Coronary artery (tissue), 2 donors: ENCODE measurements around the gene TMED4.

ENCODE experiments used
- DNase-seq: peaks from one replicate; pipeline ENCODE4 v3.0.0-alpha.2; 2017; ENCODE audit warnings: low spot score
- H3K27ac ChIP-seq, 2 donors: fragments of 200-600 bp; sonication (generic); one replicate each; pipeline ENCODE4 v1.5.1; 2016 to 2019
- H3K4me3 ChIP-seq: fragments of 200-600 bp; sonication (generic); 2 replicates; pipeline ENCODE4 v1.5.1; 2016; ENCODE audit warnings: mild to moderate bottlenecking, moderate library complexity
- TF ChIP-seq, protein P1 (sequence below): fragments of 200-600 bp; sonication (generic); IDR thresholded peaks from one replicate; pipeline ENCODE4 v1.5.1; 2019; ENCODE audit warnings: antibody characterized with exemption

TMED4 gene

GRCh38 chr7:44624318-44624717 is 42.3 kb upstream of the TMED4 start:
- Histone ChIP-seq H3K4me3 (no peak overlapping the region), H3K27ac (no peak overlapping the region)
- no peak for DNase-seq
- TF ChIP-seq, protein P1, sequence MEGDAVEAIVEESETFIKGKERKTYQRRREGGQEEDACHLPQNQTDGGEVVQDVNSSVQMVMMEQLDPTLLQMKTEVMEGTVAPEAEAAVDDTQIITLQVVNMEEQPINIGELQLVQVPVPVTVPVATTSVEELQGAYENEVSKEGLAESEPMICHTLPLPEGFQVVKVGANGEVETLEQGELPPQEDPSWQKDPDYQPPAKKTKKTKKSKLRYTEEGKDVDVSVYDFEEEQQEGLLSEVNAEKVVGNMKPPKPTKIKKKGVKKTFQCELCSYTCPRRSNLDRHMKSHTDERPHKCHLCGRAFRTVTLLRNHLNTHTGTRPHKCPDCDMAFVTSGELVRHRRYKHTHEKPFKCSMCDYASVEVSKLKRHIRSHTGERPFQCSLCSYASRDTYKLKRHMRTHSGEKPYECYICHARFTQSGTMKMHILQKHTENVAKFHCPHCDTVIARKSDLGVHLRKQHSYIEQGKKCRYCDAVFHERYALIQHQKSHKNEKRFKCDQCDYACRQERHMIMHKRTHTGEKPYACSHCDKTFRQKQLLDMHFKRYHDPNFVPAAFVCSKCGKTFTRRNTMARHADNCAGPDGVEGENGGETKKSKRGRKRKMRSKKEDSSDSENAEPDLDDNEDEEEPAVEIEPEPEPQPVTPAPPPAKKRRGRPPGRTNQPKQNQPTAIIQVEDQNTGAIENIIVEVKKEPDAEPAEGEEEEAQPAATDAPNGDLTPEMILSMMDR: no peak

DNA sequence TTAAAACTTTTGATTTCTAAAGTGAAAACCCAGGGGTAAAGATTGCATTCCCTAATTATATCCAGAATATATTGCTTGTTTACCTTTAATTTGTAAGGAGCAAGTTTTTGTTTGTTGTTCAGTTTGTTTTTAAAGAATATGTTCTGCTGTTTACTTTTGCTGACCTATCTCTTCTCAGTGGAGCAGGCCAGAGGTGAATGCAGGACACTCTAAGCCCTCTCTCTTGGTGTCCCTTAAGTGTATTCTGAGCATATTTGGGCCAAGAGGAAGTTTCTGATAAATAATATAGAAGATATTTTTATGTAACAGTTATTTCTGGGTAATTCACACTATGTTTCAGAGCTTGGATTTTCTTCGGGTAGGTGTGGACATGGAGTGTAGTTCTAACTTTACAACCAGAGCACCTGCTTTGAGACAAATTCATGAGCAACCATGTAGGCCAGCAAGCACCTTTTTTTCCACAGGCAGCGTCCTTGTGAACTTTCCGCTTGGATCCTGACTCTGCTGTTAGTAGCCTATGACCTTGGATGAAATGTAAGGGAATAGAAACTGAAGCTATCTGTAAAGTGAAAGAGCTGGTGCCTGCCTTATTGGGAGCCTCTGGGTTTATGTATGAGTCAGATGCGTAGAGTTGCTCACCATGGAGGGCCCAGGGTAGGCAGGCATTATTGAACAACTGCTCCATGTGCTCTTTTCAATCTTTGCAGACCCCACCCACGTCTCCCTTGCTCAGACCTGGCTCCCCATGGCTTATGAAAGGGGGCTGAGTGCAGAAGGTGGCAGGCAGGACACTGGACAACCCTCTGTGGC is 40.5 kb upstream of the TMED4 start:
- DNase-seq: no peak
- TF ChIP-seq, protein P1: no peak
- Histone ChIP-seq H3K4me3 (no peak overlapping the region), H3K27ac (peak overlapping the region in 1 of 2 donors; percentile 36)

DNA sequence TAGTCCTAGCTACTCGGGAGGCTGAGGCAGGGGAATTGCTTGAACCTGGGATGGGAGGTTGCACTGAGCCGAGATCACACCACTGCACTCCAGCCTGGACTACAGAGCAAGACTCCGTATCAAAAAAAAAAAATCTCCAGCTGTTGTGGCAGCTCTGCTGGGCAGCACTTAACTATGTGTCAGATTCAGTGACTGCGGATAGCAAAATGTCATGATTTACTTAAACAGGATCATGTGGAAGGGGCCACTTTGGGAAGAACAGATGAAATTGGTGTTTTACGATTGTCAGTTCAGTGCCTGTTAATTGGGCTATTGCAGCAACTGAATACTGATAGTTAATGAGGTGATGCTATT is 39.7 kb upstream of the TMED4 start:
- DNase-seq: no peak
- peak overlapping the region in 1 of 2 donors; percentile 70 for H3K27ac ChIP-seq
- H3K4me3 ChIP-seq: no peak overlapping the region
- TF ChIP-seq, protein P1: no peak

DNA sequence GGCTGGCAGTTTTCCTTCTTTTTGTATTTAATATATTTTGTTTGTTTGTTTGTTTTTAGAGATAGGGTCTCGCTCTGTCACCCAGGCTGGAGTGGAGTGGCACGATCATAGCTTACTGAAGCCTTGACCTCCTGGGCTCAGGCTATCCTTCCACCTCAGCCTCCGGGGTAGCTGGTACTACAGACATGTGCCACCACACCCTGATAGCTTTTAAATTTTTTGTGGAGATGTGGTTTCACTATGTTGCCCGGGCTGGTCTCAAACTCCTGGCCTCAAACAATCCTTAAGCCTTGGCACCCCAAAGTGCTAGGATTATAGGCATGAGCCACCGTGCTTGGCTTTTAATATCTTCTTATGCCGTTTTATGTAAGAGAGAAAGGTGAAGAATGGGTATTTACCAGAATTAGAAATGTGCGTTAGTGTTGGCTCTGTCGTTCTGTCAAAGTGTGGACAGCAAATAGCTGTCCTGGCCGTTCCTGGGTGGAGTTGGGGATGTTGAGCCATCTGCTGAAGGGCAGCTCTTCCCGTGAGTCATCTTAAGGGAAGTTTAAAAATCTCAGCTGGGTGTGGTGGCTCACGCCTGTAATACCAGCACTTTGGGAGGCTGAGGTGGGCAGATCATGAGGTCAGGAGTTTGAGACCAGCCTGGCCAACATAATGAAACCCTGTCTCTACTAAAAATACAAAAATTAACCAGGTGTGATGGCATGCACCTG is 39.2 kb upstream of the TMED4 start:
- TF ChIP-seq, protein P1: no peak
- peak overlapping the region in 1 of 2 donors; percentile 70 for H3K27ac ChIP-seq

DNA sequence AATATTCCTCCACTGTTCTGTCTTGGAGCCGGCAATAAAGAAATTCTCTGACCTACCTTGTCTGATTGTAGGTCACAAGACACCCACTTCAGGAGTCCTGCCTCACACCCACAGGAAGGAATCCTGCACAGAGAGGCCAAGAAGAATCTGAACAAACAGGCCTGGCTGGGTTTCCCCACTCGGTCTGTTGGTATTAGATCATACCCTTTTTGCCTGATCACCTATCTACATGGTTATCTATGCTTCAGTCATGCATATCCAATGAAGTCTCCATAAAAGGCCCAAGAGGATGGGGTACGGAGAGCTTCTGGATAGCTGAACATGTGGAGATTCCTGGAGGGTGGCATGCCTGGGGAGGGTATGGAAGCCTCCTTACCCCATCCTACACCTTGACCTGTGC is 36.7 kb upstream of the TMED4 start:
- TF ChIP-seq, protein P1: no peak
- Histone ChIP-seq H3K27ac (no peak overlapping the region), H3K4me3 (no peak overlapping the region)
- no peak for DNase-seq

More for the DNA sequence above, 39.2 kb upstream of the TMED4 start:
- no peak overlapping the region for H3K4me3 ChIP-seq
- no peak for DNase-seq

DNA sequence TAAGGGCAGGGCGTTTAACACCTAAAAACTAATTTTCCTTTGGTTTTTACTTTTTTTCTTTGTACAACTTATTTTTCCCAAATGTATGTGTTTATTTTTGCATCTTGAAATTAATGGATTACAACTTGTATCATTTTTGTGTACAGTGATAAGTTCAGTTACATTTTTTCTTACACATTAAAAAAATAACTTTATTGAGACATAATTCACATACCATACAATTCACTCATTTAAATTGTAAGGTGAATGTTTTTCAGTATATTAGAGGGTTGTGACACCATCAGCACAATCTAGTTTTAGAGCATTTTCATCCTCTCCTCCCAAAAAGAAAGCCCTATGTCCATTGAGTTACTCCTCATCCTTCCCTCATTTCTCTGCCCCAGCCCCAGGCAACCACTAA is 36.0 kb upstream of the TMED4 start:
- no peak for DNase-seq
- no peak overlapping the region for H3K4me3 ChIP-seq
- no peak overlapping the region for H3K27ac ChIP-seq
- TF ChIP-seq, protein P1: no peak
